RWPE1 (cell line): ENCODE results near the gene LNX1.
"Not testable (repeated sequence)": the region's sequence is repeated elsewhere in the genome, so short reads cannot be mapped to it uniquely, and the experiment has no call there.

Source experiments
- CTCF ChIA-PET: fragments of 350-600 bp; sonication (Branson Sonifier 250); formaldehyde crosslinking; extraction: SDS; loops from one replicate; lab custom pipeline; 2021; lab: Yijun Ruan, JAX
- POLR2A ChIA-PET: fragments of 400-600 bp; formaldehyde crosslinking; extraction: SDS; loops from one replicate; lab custom pipeline; 2020; ENCODE audit warnings: antibody characterized with exemption; ENCODE audit not compliant: low non-redundant PET; lab: Yijun Ruan, JAX
- DNase-seq: peaks from one replicate; pipeline ENCODE4 v3.0.0; 2012; ENCODE audit warnings: low spot score
- H3K27ac ChIP-seq: fragments of 450-650 bp; 2 replicates; pipeline ENCODE4 v1.5.1; 2017
- TF ChIP-seq, protein P1 (sequence below): fragments of 450-650 bp; conservative IDR thresholded peaks from 2 replicates; pipeline ENCODE4 v1.5.1; 2017; ENCODE audit warnings: low read depth, mild to moderate bottlenecking

Gene LNX1

DNA sequence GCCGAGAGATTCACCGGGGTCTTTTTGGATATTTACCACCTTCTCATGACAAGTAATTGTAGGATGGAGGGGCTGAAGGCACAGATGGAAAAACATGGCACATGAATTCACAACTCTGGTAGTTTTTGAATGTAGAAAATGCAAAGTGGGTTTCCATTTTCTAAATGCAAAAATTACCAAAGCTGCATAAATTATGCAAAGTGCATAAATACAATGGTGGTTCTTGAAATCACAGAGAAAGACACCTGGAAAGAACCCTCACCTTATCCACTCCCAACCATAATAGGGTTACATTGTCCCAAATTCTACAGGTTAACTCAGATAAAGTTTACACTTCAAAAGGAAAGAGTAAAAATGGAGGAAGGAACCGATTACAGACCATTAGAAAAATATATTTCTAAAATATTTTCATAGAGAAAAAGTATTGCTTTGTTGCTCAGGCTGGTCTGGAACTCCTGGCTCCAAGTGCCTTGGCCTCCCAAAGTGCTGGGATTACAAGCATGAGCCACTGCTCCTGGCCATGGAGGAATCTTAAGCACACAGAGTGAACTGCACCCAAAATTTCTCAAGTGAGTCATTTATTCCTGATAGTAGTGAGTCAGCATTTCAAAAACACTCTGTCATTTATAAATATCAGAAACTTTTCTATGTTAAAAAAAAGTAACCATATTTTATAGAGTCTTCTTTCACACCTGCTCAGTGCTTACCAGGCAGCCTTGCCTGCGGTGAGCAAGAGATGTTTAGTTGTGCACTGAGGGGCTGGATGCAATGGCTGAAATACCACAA, 112.4 kb downstream of the LNX1 start:
- TF ChIP-seq, protein P1, sequence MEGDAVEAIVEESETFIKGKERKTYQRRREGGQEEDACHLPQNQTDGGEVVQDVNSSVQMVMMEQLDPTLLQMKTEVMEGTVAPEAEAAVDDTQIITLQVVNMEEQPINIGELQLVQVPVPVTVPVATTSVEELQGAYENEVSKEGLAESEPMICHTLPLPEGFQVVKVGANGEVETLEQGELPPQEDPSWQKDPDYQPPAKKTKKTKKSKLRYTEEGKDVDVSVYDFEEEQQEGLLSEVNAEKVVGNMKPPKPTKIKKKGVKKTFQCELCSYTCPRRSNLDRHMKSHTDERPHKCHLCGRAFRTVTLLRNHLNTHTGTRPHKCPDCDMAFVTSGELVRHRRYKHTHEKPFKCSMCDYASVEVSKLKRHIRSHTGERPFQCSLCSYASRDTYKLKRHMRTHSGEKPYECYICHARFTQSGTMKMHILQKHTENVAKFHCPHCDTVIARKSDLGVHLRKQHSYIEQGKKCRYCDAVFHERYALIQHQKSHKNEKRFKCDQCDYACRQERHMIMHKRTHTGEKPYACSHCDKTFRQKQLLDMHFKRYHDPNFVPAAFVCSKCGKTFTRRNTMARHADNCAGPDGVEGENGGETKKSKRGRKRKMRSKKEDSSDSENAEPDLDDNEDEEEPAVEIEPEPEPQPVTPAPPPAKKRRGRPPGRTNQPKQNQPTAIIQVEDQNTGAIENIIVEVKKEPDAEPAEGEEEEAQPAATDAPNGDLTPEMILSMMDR: no peak
- no peak overlapping the region for H3K27ac ChIP-seq
- DNase-seq: peak; percentile 60
- CTCF ChIA-PET: no interaction called here
- POLR2A ChIA-PET: no interaction called here

DNA sequence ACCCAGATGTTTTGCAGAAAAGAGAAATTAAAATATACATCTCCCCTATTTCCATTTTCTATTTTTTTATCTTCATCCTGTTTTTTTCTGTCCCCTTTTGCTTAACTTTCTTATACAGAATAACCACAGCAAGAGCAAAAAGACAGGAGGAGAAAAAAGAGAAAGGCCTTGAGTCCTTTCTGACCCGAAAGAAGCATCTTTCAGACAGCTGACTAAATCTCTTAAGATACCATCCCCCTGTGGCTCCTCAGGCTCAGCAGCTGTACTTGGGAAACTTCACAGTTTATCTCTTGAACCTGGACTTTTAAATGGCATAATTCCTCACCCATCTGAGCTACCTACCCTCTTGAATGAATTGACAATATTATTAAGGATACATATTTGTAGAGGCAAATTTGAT, 113.7 kb downstream of the LNX1 start:
- POLR2A ChIA-PET: no interaction called here
- TF ChIP-seq, protein P1: no peak
- CTCF ChIA-PET: interaction anchor here (0.7 to 0.8 kb wide), 2 partner anchors 112 to 259 kb away, joined by 3 read pairs; no protein-coding TSS in a partner anchor
- no peak overlapping the region for H3K27ac ChIP-seq
- DNase-seq: no peak

DNA sequence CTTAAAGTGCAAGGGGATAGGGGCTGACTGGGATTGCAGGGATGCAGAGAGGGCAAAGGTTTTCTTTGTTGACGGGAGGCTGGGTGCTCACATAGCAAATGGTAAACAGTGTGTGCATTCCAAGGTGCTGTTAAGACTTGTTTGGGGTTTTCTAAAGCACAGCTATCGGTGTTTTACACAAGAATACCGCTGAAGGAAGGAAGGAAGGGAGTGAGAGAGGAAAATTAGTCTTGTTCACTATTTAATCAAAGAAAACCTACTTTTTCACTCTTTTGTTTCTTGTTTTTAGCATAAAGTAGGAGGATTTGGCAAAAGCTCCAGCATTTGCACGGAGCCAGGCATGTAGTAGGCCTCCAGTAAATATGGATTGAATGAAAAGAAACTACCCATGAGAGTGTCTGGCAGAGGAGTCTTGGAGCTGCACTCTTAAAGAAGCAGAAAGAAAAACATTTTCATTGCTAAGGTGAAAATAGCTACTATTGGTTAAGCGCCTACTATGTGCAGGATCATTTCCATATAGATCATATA, 114.2 kb downstream of the LNX1 start:
- CTCF ChIA-PET: interaction anchor here (0.7 kb wide), 1 partner anchor 259 kb away, joined by 3 read pairs; no protein-coding TSS in a partner anchor
- POLR2A ChIA-PET: no interaction called here

DNA sequence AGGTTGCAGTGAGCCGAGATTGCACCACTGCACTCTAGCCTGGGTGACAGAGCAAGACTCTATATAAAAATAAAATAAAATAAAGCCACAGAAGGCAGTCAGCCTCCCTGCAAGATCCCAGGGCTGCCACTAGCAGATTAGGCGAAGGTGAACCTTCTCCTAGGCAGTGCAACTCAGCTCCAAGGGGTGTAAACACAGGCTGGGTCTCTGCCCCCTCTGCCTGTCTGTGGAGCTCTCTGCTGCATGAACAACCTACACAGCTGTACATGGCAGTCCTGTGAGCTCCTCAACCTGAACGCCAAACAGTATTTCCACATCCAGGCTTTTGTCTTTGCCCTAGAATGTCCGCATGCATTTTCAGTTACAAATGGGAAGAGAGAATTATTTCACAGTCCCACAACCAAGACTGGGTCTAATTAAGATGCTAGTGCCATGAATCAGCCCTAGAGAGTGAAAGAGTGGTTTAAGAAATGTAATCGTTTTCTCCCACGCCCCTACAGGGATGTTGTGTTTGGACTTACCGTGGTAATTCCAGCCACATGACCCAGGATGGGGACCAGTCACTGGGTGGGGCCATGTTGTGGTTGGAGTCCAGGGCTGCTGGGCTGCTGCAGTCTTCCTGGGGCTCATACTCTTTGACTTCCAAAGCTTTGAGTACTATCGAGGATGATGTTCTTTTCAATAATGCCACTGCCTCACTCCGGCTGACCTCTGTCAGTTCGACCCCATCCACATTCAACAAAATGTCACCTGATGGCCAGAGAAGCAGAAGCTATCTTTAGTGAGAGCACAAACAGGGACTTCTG, 114.9 kb downstream of the LNX1 start:
- ChIA-PET POLR2A (no interaction called here), CTCF (interaction anchor here (0.5 kb wide), 1 partner anchor 140 kb away, joined by 3 read pairs; no protein-coding TSS in a partner anchor)
- DNase-seq: peak; percentile 69
- peak overlapping the region; percentile 69 for H3K27ac ChIP-seq
- TF ChIP-seq, protein P1: no peak

More for the DNA sequence above, 114.2 kb downstream of the LNX1 start:
- peak overlapping the region; percentile 69 for H3K27ac ChIP-seq
- TF ChIP-seq, protein P1: no peak
- DNase-seq: peak; percentile 60

DNA sequence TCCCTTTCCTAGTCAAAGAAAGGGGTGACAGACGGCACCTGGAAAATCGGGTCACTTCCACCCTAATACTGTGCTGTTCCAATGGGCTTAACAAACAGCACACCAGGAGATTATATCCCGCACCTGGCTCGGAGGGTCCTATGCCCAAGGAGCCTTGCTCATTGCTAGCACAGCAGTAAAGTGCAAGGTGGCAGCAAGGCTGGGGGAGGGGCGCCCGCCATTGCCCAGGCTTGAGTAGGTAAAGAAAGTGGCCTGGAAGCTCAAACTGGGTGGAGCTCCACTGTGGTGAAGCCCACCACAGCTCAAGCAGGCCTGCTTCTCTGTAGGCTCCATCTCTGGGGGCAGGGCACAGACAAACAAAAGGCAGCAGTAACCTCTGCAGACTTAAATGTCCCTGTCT, 124.7 kb downstream of the LNX1 start:
- CTCF ChIA-PET: interaction anchor here (0.6 kb wide), 1 partner anchor 762 kb away, joined by 4 read pairs; no protein-coding TSS in a partner anchor

DNA sequence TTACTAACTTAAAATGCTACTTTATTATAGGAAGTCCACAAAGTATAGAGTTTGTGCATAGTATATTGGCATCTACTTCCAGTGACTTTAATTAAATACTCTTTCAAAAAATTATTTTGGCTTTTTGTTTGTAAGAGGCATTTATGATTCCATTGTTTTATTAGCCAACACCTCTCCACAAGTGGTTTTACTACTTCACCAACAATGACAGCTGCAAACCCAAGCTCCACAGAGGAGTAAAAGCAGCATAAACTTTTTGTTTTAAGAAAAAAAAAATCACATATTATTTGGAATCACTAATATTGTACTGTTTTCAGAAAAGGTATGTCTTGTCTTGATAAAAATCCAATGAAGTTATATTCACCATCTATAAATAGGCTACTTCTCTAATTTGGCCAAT, 125.4 kb downstream of the LNX1 start:
- no peak overlapping the region for H3K27ac ChIP-seq
- CTCF ChIA-PET: no interaction called here
- TF ChIP-seq, protein P1: no peak
- POLR2A ChIA-PET: no interaction called here
- no peak for DNase-seq

More for the DNA sequence above, 124.7 kb downstream of the LNX1 start:
- H3K27ac ChIP-seq, DNase-seq, POLR2A ChIA-PET: not testable (repeated sequence)
